Measurements from ENCODE around the gene LITAF. TPM values are rescaled to one million over a fixed set of nuclear protein-coding genes. Genes with fewer than 3 reads are reported as not detected.

The LITAF gene
- polyA plus RNA-seq, 1 donor (not counting 4 experiments of a cell fraction or from before 2014, with no cell fraction given), result 85.4 TPM

DNA sequence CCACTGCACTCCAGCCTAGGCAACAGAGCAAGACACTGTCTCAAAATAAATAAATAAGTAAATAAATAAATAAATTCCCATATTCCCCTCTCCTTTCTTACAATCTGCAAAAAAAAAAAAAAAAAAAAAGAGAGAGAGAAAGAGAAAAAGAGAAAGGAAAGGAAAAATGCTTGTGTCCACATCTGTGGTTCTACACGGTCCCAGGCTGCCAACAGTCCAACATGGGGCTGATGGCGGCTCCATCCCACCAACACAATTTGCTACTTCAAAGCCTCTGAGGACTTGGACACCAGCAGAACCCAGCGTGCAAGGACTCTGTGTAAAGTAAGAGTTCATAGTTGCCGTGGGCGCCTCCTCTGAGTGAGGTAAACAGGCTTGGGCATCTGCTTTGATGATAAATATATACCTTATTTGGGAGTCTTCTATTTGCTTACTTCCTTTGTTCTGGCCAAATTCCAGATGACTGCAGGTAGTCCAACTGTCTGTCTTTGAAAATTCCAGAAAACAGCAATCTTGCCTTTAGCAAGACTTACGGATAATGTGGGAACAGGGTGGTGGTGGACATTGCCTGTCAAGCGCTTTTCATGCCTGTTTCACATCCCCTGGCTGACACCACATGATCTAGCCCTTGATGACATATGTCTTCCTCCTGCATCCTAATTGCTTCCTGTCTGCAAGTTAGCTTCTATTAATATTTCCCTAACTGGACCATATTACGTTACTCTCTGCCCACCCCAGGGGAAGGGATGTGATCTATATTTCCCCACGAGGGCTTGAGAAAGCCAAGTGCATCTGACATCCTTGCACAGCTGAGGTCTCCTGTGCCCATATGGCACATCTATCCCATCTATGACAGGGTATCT is 10.1 kb downstream of the LITAF start:
- no peaks in the 10 kb centered on the region for H3K9me1 ChIP-seq (ENCODE audit: control insufficient read depth, extremely low read depth, insufficient read depth, low read length)
- no peak overlapping the region for H3K4me2 ChIP-seq (ENCODE audit: control insufficient read depth, extremely low read depth, insufficient read depth, low read depth, low read length)
- no peak overlapping the region for H2AFZ ChIP-seq (ENCODE audit: control insufficient read depth, low read length)
- H3K9ac ChIP-seq (ENCODE audit: control insufficient read depth, extremely low read depth, insufficient read depth, low read length), result no peak overlapping the region
- H3K9me3 ChIP-seq (ENCODE audit: control insufficient read depth, low read depth, low read length), result no peaks in the 10 kb centered on the region
- H3K27ac ChIP-seq (ENCODE audit: control insufficient read depth, insufficient read depth, low read length), result no peak overlapping the region
- no peaks in the 10 kb centered on the region for H3K27me3 ChIP-seq (ENCODE audit: control insufficient read depth, extremely low read depth, insufficient read depth, low read length)
- peaks cover 92% of the 10 kb centered on the region for H3K79me2 ChIP-seq (ENCODE audit: control insufficient read depth, insufficient read depth, low read length)
- FAIRE-seq (no peak), DNase-seq (ENCODE audit: low read depth, low spot score) (no peak)
- TF ChIP-seq CTCF (optimal IDR thresholded peaks at IDR 0.05 in 1 of 3, IDR thresholded peaks at IDR 0.05 in 1 of 3, conservative IDR thresholded peaks at IDR 0.05 in 1 of 3; ENCODE audit: extremely low read depth in 1 of 3, insufficient read depth in 2 of 3, low read length in 3 of 3), result no peak
- H4K20me1 ChIP-seq (ENCODE audit: control insufficient read depth, extremely low read depth, insufficient read depth, low read length), result peaks cover 13% of the 10 kb centered on the region
- dilution Hi-C loops (cut with MboI; ENCODE audit: extremely low pct_ligation_motif_present, low sequenced_read_pairs), result no loop called here
- no peak overlapping the region for H3K4me3 ChIP-seq (ENCODE audit: control insufficient read depth in 2 of 3, extremely low read depth in 1 of 3, insufficient read depth in 2 of 3, low read depth in 1 of 3, low read length in 3 of 3)
- no peaks in the 10 kb centered on the region for H3K4me1 ChIP-seq (ENCODE audit: control insufficient read depth, extremely low read depth, insufficient read depth, low read length)
- peaks cover 0 to 7% of the 10 kb centered on the region in 2 experiments for H3K36me3 ChIP-seq (ENCODE audit: control insufficient read depth in 2 of 2, extremely low read depth in 1 of 2, insufficient read depth in 2 of 2, low read length in 2 of 2)

DNA sequence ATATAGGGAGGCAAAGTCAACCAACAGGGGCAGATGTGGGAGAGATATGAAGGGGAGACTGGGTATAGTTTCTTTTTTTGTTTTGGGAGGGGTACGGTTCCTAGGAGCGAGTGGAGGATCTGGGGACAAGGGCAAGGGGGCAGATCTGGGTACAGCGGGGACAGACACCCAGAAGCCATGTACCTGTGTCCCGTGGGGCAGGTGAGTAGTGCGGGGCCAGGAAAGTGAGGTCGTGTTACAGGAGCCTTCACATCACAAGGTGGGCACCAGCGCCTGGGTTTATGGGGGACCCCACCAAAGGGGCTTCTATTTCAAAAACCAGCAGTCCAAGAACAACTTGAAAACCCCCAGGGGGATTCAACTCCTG is 11.5 kb downstream of the LITAF start:
- Histone ChIP-seq H4K20me1 (ENCODE audit: control insufficient read depth, extremely low read depth, insufficient read depth, low read length) (peaks cover 19% of the 10 kb centered on the region), H3K4me3 (ENCODE audit: control insufficient read depth in 2 of 3, extremely low read depth in 1 of 3, insufficient read depth in 2 of 3, low read depth in 1 of 3, low read length in 3 of 3) (no peak overlapping the region), H3K9me3 (ENCODE audit: control insufficient read depth, low read depth, low read length) (no peaks in the 10 kb centered on the region), H3K36me3 (ENCODE audit: control insufficient read depth in 2 of 2, extremely low read depth in 1 of 2, insufficient read depth in 2 of 2, low read length in 2 of 2) (peaks cover 0 to 7% of the 10 kb centered on the region in 2 experiments), H3K4me2 (ENCODE audit: control insufficient read depth, extremely low read depth, insufficient read depth, low read depth, low read length) (no peak overlapping the region), H3K27me3 (ENCODE audit: control insufficient read depth, extremely low read depth, insufficient read depth, low read length) (no peaks in the 10 kb centered on the region), H3K4me1 (ENCODE audit: control insufficient read depth, extremely low read depth, insufficient read depth, low read length) (no peaks in the 10 kb centered on the region), H3K9me1 (ENCODE audit: control insufficient read depth, extremely low read depth, insufficient read depth, low read length) (no peaks in the 10 kb centered on the region), H3K79me2 (ENCODE audit: control insufficient read depth, insufficient read depth, low read length) (peaks cover 93% of the 10 kb centered on the region), H3K27ac (ENCODE audit: control insufficient read depth, insufficient read depth, low read length) (no peak overlapping the region), H2AFZ (ENCODE audit: control insufficient read depth, low read length) (no peak overlapping the region), H3K9ac (ENCODE audit: control insufficient read depth, extremely low read depth, insufficient read depth, low read length) (no peak overlapping the region)
- TF ChIP-seq CTCF (optimal IDR thresholded peaks at IDR 0.05 in 1 of 3, IDR thresholded peaks at IDR 0.05 in 1 of 3, conservative IDR thresholded peaks at IDR 0.05 in 1 of 3; ENCODE audit: extremely low read depth in 1 of 3, insufficient read depth in 2 of 3, low read length in 3 of 3) (no peak), EZH2 (IDR thresholded peaks at IDR 0.05; ENCODE audit: low read length) (no peak)
- dilution Hi-C loops (cut with MboI; ENCODE audit: extremely low pct_ligation_motif_present, low sequenced_read_pairs), result no loop called here
- FAIRE-seq (no peak), DNase-seq (ENCODE audit: low read depth, low spot score) (no peak)

Data from keratinocyte (primary cell).